MM.1S (cell line): ENCODE measurements around the gene PKP4.

Experiments
- DNase-seq: peaks from one replicate; pipeline ENCODE4 v3.0.0-alpha.2; 2015
- H2AFZ ChIP-seq: fragments of 300-600 bp; sonication (generic); 2 replicates; pipeline ENCODE4 v1.6.0; 2016; ENCODE audit warnings: antibody characterized with exemption, low read length
- H3F3A ChIP-seq: fragments of 300-600 bp; sonication (generic); 2 replicates; pipeline ENCODE4 v1.6.1; 2016; ENCODE audit warnings: mild to moderate bottlenecking, antibody characterized with exemption, low read length, moderate library complexity, mixed read lengths; ENCODE audit not compliant: insufficient read depth
- H3K27ac ChIP-seq: fragments of 300-600 bp; sonication (generic); 2 replicates; pipeline ENCODE4 v1.5.1; 2016; ENCODE audit warnings: mild to moderate bottlenecking, low read length
- H3K27me3 ChIP-seq: fragments of 300-600 bp; sonication (generic); replicated peaks from 2 replicates; pipeline ENCODE4 v1.6.0; 2016; ENCODE audit warnings: low read length; ENCODE audit not compliant: insufficient read depth
- H3K36me3 ChIP-seq: fragments of 300-600 bp; sonication (generic); replicated peaks from 2 replicates; pipeline ENCODE4 v1.6.1; 2016; ENCODE audit warnings: mild to moderate bottlenecking, low read length, mixed read lengths; ENCODE audit not compliant: insufficient read depth
- H3K4me1 ChIP-seq: fragments of 300-600 bp; sonication (generic); 2 replicates; pipeline ENCODE4 v1.6.1; 2016; ENCODE audit warnings: low read length, mixed read lengths
- H3K4me2 ChIP-seq: fragments of 300-600 bp; sonication (generic); 2 replicates; pipeline ENCODE4 v1.6.0; 2016; ENCODE audit warnings: low read depth, low read length
- H3K4me3 ChIP-seq: fragments of 300-600 bp; sonication (generic); 2 replicates; pipeline ENCODE4 v1.5.1; 2016; ENCODE audit warnings: low read length, mixed read lengths
- H3K79me2 ChIP-seq: fragments of 300-600 bp; sonication (generic); 2 replicates; pipeline ENCODE4 v1.6.1; 2016; ENCODE audit warnings: mixed run types, low read length, mixed read lengths
- H3K9ac ChIP-seq: fragments of 300-600 bp; sonication (generic); 2 replicates; pipeline ENCODE4 v1.6.1; 2016; ENCODE audit warnings: low read length, mixed read lengths
- H3K9me2 ChIP-seq: fragments of 300-600 bp; sonication (generic); replicated peaks from 2 replicates; pipeline ENCODE4 v1.6.1; 2016; ENCODE audit warnings: mild to moderate bottlenecking, low read length, mixed read lengths; ENCODE audit not compliant: insufficient read depth
- H3K9me3 ChIP-seq: fragments of 300-600 bp; sonication (generic); replicated peaks from 2 replicates; pipeline ENCODE4 v1.6.1; 2016; ENCODE audit warnings: mild to moderate bottlenecking, low read length, mixed read lengths; ENCODE audit not compliant: insufficient read depth
- H4K20me1 ChIP-seq: fragments of 300-600 bp; sonication (generic); 2 replicates; pipeline ENCODE4 v1.6.1; 2016; ENCODE audit warnings: mild to moderate bottlenecking, low read length, moderate library complexity, mixed read lengths; ENCODE audit not compliant: insufficient read depth
- CTCF ChIP-seq: fragments of 300-600 bp; sonication (generic); IDR thresholded peaks from 2 replicates; pipeline ENCODE4 v1.5.1; 2016; ENCODE audit warnings: antibody characterized with exemption, low read length, mixed read lengths
- EZH2 ChIP-seq: fragments of 300-600 bp; sonication (generic); optimal IDR thresholded peaks from 2 replicates; pipeline ENCODE3; 2017; ENCODE audit warnings: low read depth, mild to moderate bottlenecking, antibody characterized with exemption, low read length, mixed read lengths
- EZH2phosphoT487 ChIP-seq: fragments of 300-600 bp; sonication (generic); IDR thresholded peaks from 2 replicates; pipeline ENCODE4 v1.6.1; 2018; ENCODE audit warnings: antibody characterized with exemption, low read length

The PKP4 gene

DNA sequence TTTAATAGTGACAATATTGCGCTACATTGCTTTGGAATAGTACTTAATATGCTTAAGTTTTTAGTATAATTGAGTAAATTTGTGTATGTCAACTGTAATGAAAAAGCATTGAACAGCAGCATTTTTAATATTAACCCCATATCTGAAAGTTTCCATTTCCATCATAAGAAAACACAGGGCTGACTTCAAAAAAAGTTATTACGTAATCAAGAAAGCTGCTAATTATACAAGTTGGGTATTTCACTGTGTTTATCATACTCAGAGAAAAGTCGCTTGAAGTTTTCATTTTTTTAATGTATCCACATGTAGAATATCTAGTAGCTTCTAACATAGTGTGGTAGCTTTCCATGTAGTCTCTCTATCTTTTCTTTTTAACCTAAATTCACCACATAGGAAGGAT, 146.5 kb downstream of the PKP4 start:
- Histone ChIP-seq H3K79me2 (no peaks in the 10 kb centered on the region), H3F3A (no peaks in the 10 kb centered on the region), H3K9me2 (no peaks in the 10 kb centered on the region), H3K27ac (no peak overlapping the region), H3K27me3 (no peaks in the 10 kb centered on the region), H3K4me1 (no peaks in the 10 kb centered on the region), H3K9me3 (no peaks in the 10 kb centered on the region), H3K4me3 (no peak overlapping the region), H3K9ac (no peak overlapping the region), H2AFZ (no peak overlapping the region), H3K36me3 (no peaks in the 10 kb centered on the region), H4K20me1 (no peaks in the 10 kb centered on the region), H3K4me2 (no peak overlapping the region)
- DNase-seq: no peak
- no peak for TF ChIP-seq CTCF
- TF ChIP-seq EZH2phosphoT487: no peak
- TF ChIP-seq EZH2: no peak

DNA sequence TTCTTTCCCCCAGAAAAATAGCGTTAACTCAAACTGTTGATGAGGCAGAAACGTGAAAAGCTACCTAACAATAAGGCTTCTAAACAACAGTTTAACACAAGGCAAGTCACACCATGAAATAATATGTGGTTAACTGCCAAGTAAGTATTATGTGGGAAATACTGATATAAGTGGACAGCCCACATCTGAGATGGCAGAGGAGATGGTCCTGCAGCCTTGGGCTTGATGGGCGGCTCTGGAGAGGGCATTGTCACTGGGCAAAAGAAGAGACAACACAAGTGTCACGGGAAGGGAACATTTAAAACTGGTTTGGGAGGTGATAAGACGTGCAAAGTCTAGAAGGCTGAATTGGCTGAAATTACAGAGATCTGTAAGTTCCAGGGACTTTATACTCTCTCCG, 147.2 kb downstream of the PKP4 start:
- no peaks in the 10 kb centered on the region for H3K9me2 ChIP-seq
- no peaks in the 10 kb centered on the region for H3K9me3 ChIP-seq
- H3K27me3 ChIP-seq: no peaks in the 10 kb centered on the region
- no peak overlapping the region for H3K4me2 ChIP-seq
- no peaks in the 10 kb centered on the region for H3F3A ChIP-seq
- H4K20me1 ChIP-seq: no peaks in the 10 kb centered on the region
- DNase-seq: no peak
- no peak overlapping the region for H2AFZ ChIP-seq
- H3K9ac ChIP-seq: no peak overlapping the region
- H3K79me2 ChIP-seq: no peaks in the 10 kb centered on the region
- no peaks in the 10 kb centered on the region for H3K36me3 ChIP-seq
- no peak overlapping the region for H3K27ac ChIP-seq
- no peaks in the 10 kb centered on the region for H3K4me1 ChIP-seq
- no peak for TF ChIP-seq EZH2
- TF ChIP-seq EZH2phosphoT487: no peak
- TF ChIP-seq CTCF: no peak
- H3K4me3 ChIP-seq: no peak overlapping the region

GRCh38 chr2:158610059-158610458, 153.3 kb downstream of the PKP4 start:
- H2AFZ ChIP-seq: no peak overlapping the region
- H3K79me2 ChIP-seq: no peaks in the 10 kb centered on the region
- no peaks in the 10 kb centered on the region for H3K27me3 ChIP-seq
- no peak overlapping the region for H3K27ac ChIP-seq
- H3K36me3 ChIP-seq: no peaks in the 10 kb centered on the region
- no peaks in the 10 kb centered on the region for H3K9me3 ChIP-seq
- H3K4me2 ChIP-seq: no peak overlapping the region
- DNase-seq: no peak
- TF ChIP-seq EZH2phosphoT487 (no peak), CTCF (no peak), EZH2 (no peak)
- no peaks in the 10 kb centered on the region for H4K20me1 ChIP-seq
- H3K4me1 ChIP-seq: no peaks in the 10 kb centered on the region
- H3K4me3 ChIP-seq: no peak overlapping the region
- H3K9ac ChIP-seq: no peak overlapping the region
- H3K9me2 ChIP-seq: no peaks in the 10 kb centered on the region
- no peaks in the 10 kb centered on the region for H3F3A ChIP-seq

DNA sequence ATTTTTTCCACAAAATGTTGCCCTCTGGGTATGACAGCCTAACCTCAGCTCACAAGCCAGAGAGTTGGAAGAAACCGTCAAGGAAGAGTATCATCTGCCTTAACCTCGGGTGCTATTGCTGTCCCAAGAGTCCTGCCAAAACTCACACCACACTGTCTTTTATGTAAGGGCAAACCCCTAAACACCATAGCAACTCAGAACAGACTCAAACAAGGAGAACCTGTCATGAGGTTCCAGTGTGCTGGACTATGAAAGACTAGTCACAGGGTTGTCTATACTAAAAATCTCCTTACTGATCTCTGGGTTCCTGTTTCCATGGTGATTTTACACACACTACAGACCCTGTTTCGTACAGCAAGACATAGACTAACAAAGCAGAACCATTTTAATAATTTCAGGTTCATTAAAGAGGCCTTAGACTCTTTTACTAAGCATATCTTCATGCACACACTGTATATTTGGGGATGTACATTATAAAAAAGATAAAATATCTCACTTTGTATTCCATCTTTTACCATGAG, 159.8 kb downstream of the PKP4 start:
- Histone ChIP-seq H3K4me2 (no peak overlapping the region), H3K27me3 (no peaks in the 10 kb centered on the region), H2AFZ (no peak overlapping the region), H3K27ac (no peak overlapping the region), H3K9ac (no peak overlapping the region), H3K4me1 (peaks cover 10% of the 10 kb centered on the region), H3K9me3 (no peaks in the 10 kb centered on the region), H3K79me2 (no peaks in the 10 kb centered on the region), H3K4me3 (no peak overlapping the region), H3K9me2 (no peaks in the 10 kb centered on the region), H3K36me3 (no peaks in the 10 kb centered on the region), H3F3A (no peaks in the 10 kb centered on the region), H4K20me1 (no peaks in the 10 kb centered on the region)
- TF ChIP-seq EZH2: no peak
- no peak for TF ChIP-seq EZH2phosphoT487
- TF ChIP-seq CTCF: no peak
- DNase-seq: no peak
